ENCODE data around the gene HIVEP3.

HIVEP3 gene

GRCh38 chr1:41473738-41474362 lies 444.9 kb downstream of the HIVEP3 start:
- Histone ChIP-seq H3K4me3 (ENCODE audit: low read depth, low read length) (no peak overlapping the region), H3K9me3 (ENCODE audit: control insufficient read depth, insufficient read depth, low read length) (no peaks in the 10 kb centered on the region), H3K4me1 (ENCODE audit: control insufficient read depth, insufficient read depth, low read length) (peaks cover 5% of the 10 kb centered on the region; the same call in 1 of the 2 replicates), H3K27ac (ENCODE audit: low read depth, low read length) (no peak overlapping the region), H3K36me3 (ENCODE audit: control insufficient read depth, insufficient read depth, low read length) (no peaks in the 10 kb centered on the region), H3K27me3 (ENCODE audit: control insufficient read depth, insufficient read depth, low read length) (no peaks in the 10 kb centered on the region), H3K9ac (ENCODE audit: low read depth, low read length) (no peak overlapping the region)

- H3K36me3 ChIP-seq (ENCODE audit: control insufficient read depth, insufficient read depth, low read length): no peaks in the 10 kb centered on the region
- H3K9ac ChIP-seq (ENCODE audit: low read depth, low read length): no peak overlapping the region
- no peak overlapping the region for H3K27ac ChIP-seq (ENCODE audit: low read depth, low read length)
- H3K9me3 ChIP-seq (ENCODE audit: control insufficient read depth, insufficient read depth, low read length): no peaks in the 10 kb centered on the region
- no peaks in the 10 kb centered on the region for H3K27me3 ChIP-seq (ENCODE audit: control insufficient read depth, insufficient read depth, low read length)
- H3K4me3 ChIP-seq (ENCODE audit: low read depth, low read length): no peak overlapping the region
- peaks cover 5% of the 10 kb centered on the region; the same call in 1 of the 2 replicates for H3K4me1 ChIP-seq (ENCODE audit: control insufficient read depth, insufficient read depth, low read length)
Measured at GRCh38 chr1:41471658-41472057, 447.1 kb downstream of the HIVEP3 start.

- no peak overlapping the region for H3K4me3 ChIP-seq (ENCODE audit: low read depth, low read length)
- H3K36me3 ChIP-seq (ENCODE audit: control insufficient read depth, insufficient read depth, low read length): no peaks in the 10 kb centered on the region
- no peak overlapping the region for H3K9ac ChIP-seq (ENCODE audit: low read depth, low read length)
- H3K9me3 ChIP-seq (ENCODE audit: control insufficient read depth, insufficient read depth, low read length): no peaks in the 10 kb centered on the region
- H3K27ac ChIP-seq (ENCODE audit: low read depth, low read length): no peak overlapping the region
- H3K27me3 ChIP-seq (ENCODE audit: control insufficient read depth, insufficient read depth, low read length): no peaks in the 10 kb centered on the region
- 0 out of 2 replicates have a peak, but pooled peaks cover under 1% of the 10 kb centered on the region for H3K4me1 ChIP-seq (ENCODE audit: control insufficient read depth, insufficient read depth, low read length)
Measured at GRCh38 chr1:41469706-41470105, 449.0 kb downstream of the HIVEP3 start.

- Histone ChIP-seq H3K4me1 (ENCODE audit: control insufficient read depth, insufficient read depth, low read length) (no peaks in the 10 kb centered on the region), H3K9ac (ENCODE audit: low read depth, low read length) (no peak overlapping the region), H3K9me3 (ENCODE audit: control insufficient read depth, insufficient read depth, low read length) (no peaks in the 10 kb centered on the region), H3K27ac (ENCODE audit: low read depth, low read length) (no peak overlapping the region), H3K36me3 (ENCODE audit: control insufficient read depth, insufficient read depth, low read length) (no peaks in the 10 kb centered on the region), H3K4me3 (ENCODE audit: low read depth, low read length) (no peak overlapping the region), H3K27me3 (ENCODE audit: control insufficient read depth, insufficient read depth, low read length) (no peaks in the 10 kb centered on the region)
Measured at GRCh38 chr1:41468122-41468762, 450.5 kb downstream of the HIVEP3 start.

- Histone ChIP-seq H3K27ac (ENCODE audit: low read depth, low read length) (no peak overlapping the region), H3K9ac (ENCODE audit: low read depth, low read length) (no peak overlapping the region), H3K9me3 (ENCODE audit: control insufficient read depth, insufficient read depth, low read length) (no peaks in the 10 kb centered on the region), H3K4me1 (ENCODE audit: control insufficient read depth, insufficient read depth, low read length) (no peaks in the 10 kb centered on the region), H3K4me3 (ENCODE audit: low read depth, low read length) (no peak overlapping the region), H3K27me3 (ENCODE audit: control insufficient read depth, insufficient read depth, low read length) (no peaks in the 10 kb centered on the region), H3K36me3 (ENCODE audit: control insufficient read depth, insufficient read depth, low read length) (no peaks in the 10 kb centered on the region)
Measured at GRCh38 chr1:41467673-41468072, 451.0 kb downstream of the HIVEP3 start.

GRCh38 chr1:41466146-41466545 lies 452.6 kb downstream of the HIVEP3 start:
- H3K27ac ChIP-seq (ENCODE audit: low read depth, low read length): no peak overlapping the region
- H3K36me3 ChIP-seq (ENCODE audit: control insufficient read depth, insufficient read depth, low read length): no peaks in the 10 kb centered on the region
- no peak overlapping the region for H3K9ac ChIP-seq (ENCODE audit: low read depth, low read length)
- H3K4me3 ChIP-seq (ENCODE audit: low read depth, low read length): no peak overlapping the region
- no peaks in the 10 kb centered on the region for H3K9me3 ChIP-seq (ENCODE audit: control insufficient read depth, insufficient read depth, low read length)
- no peaks in the 10 kb centered on the region for H3K4me1 ChIP-seq (ENCODE audit: control insufficient read depth, insufficient read depth, low read length)
- no peaks in the 10 kb centered on the region for H3K27me3 ChIP-seq (ENCODE audit: control insufficient read depth, insufficient read depth, low read length)

- no peak overlapping the region for H3K4me3 ChIP-seq (ENCODE audit: low read depth, low read length)
Measured at GRCh38 chr1:41465741-41466140, 453.0 kb downstream of the HIVEP3 start.

GRCh38 chr1:41464885-41465284 lies 453.8 kb downstream of the HIVEP3 start:
- Histone ChIP-seq H3K9me3 (ENCODE audit: control insufficient read depth, insufficient read depth, low read length) (no peaks in the 10 kb centered on the region), H3K27ac (ENCODE audit: low read depth, low read length) (no peak overlapping the region), H3K4me3 (ENCODE audit: low read depth, low read length) (no peak overlapping the region), H3K36me3 (ENCODE audit: control insufficient read depth, insufficient read depth, low read length) (no peaks in the 10 kb centered on the region), H3K4me1 (ENCODE audit: control insufficient read depth, insufficient read depth, low read length) (no peaks in the 10 kb centered on the region), H3K27me3 (ENCODE audit: control insufficient read depth, insufficient read depth, low read length) (no peaks in the 10 kb centered on the region), H3K9ac (ENCODE audit: low read depth, low read length) (no peak overlapping the region)

More at GRCh38 chr1:41465741-41466140, 453.0 kb downstream of the HIVEP3 start:
- Histone ChIP-seq H3K27ac (ENCODE audit: low read depth, low read length) (no peak overlapping the region), H3K4me1 (ENCODE audit: control insufficient read depth, insufficient read depth, low read length) (no peaks in the 10 kb centered on the region), H3K9ac (ENCODE audit: low read depth, low read length) (no peak overlapping the region), H3K9me3 (ENCODE audit: control insufficient read depth, insufficient read depth, low read length) (no peaks in the 10 kb centered on the region), H3K36me3 (ENCODE audit: control insufficient read depth, insufficient read depth, low read length) (no peaks in the 10 kb centered on the region), H3K27me3 (ENCODE audit: control insufficient read depth, insufficient read depth, low read length) (no peaks in the 10 kb centered on the region)

GRCh38 chr1:41463516-41463915 lies 455.2 kb downstream of the HIVEP3 start:
- Histone ChIP-seq H3K9ac (ENCODE audit: low read depth, low read length) (no peak overlapping the region), H3K4me1 (ENCODE audit: control insufficient read depth, insufficient read depth, low read length) (no peaks in the 10 kb centered on the region), H3K9me3 (ENCODE audit: control insufficient read depth, insufficient read depth, low read length) (no peaks in the 10 kb centered on the region), H3K36me3 (ENCODE audit: control insufficient read depth, insufficient read depth, low read length) (no peaks in the 10 kb centered on the region), H3K4me3 (ENCODE audit: low read depth, low read length) (no peak overlapping the region), H3K27me3 (ENCODE audit: control insufficient read depth, insufficient read depth, low read length) (no peaks in the 10 kb centered on the region), H3K27ac (ENCODE audit: low read depth, low read length) (no peak overlapping the region)

- Histone ChIP-seq H3K4me1 (ENCODE audit: control insufficient read depth, insufficient read depth, low read length) (no peaks in the 10 kb centered on the region), H3K9ac (ENCODE audit: low read depth, low read length) (no peak overlapping the region), H3K4me3 (ENCODE audit: low read depth, low read length) (no peak overlapping the region), H3K36me3 (ENCODE audit: control insufficient read depth, insufficient read depth, low read length) (no peaks in the 10 kb centered on the region), H3K9me3 (ENCODE audit: control insufficient read depth, insufficient read depth, low read length) (no peaks in the 10 kb centered on the region), H3K27me3 (ENCODE audit: control insufficient read depth, insufficient read depth, low read length) (no peaks in the 10 kb centered on the region), H3K27ac (ENCODE audit: low read depth, low read length) (no peak overlapping the region)
Measured at GRCh38 chr1:41462680-41463004, 456.1 kb downstream of the HIVEP3 start.

- no peaks in the 10 kb centered on the region for H3K36me3 ChIP-seq (ENCODE audit: control insufficient read depth, insufficient read depth, low read length)
- H3K4me1 ChIP-seq (ENCODE audit: control insufficient read depth, insufficient read depth, low read length): no peaks in the 10 kb centered on the region
- H3K27me3 ChIP-seq (ENCODE audit: control insufficient read depth, insufficient read depth, low read length): no peaks in the 10 kb centered on the region
- no peaks in the 10 kb centered on the region for H3K9me3 ChIP-seq (ENCODE audit: control insufficient read depth, insufficient read depth, low read length)
- no peak overlapping the region for H3K27ac ChIP-seq (ENCODE audit: low read depth, low read length)
- no peak overlapping the region for H3K4me3 ChIP-seq (ENCODE audit: low read depth, low read length)
- no peak overlapping the region for H3K9ac ChIP-seq (ENCODE audit: low read depth, low read length)
Measured at GRCh38 chr1:41461790-41462679, 456.7 kb downstream of the HIVEP3 start.
